GM21381 (cell line): Measurements from ENCODE around the gene DAZAP1.
A peak's percentile ranks its signal among the peaks of the same experiment; 100 is the strongest.

Experiments used
- ATAC-seq: cut with Tn5 transposase; IDR thresholded peaks from one replicate; pipeline ENCODE4 v1.9.1; 2021; ENCODE audit warnings: mild to moderate bottlenecking, moderate library complexity; ENCODE audit not compliant: unreplicated experiment

The DAZAP1 gene

GRCh38 chr19:1377176-1377964 lies 30.0 kb upstream of the DAZAP1 start:
- ATAC-seq: no peak

DNA sequence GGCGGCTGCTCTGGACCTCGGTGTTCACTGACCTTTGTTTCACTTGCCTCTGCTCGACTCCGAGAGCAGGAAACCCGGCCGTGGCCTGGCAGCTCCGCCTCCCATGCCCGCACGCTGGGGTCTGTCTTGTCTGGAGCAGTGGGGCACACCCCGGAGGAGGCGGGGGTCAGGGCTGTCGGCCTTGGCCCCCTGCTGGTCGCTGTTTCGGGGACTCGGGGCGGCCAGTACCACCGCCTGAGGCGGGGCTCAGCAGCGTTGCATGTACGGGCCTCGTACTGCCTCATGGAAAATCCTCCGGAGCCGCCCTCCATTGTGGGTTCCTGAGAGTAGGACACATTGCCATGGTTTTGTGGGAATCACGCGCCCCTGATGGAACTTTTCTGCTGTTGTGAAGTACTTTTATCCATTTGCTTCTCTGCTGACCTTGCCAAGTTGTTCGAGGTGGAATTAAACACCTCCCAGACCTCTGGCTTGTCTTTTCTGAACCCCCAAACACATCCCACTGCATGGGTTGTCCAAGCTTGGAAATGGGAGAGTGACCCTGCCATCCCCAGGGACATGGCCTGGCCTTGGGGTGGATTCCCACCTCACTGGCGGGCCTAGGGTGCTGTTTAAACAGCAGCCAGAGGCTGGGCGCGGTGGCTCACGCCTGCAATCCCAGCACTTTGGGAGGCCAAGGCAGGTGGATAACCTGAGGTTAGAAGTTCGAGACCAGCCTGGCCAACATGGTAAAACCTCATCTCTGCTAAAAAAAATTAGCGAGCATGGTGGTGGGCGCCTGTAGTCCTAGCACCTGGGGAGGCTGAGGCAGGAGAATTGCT lies 29.2 kb upstream of the DAZAP1 start:
- no peak for ATAC-seq

GRCh38 chr19:1379126-1379905 lies 28.1 kb upstream of the DAZAP1 start:
- ATAC-seq: no peak

GRCh38 chr19:1379961-1380489 lies 27.4 kb upstream of the DAZAP1 start:
- no peak for ATAC-seq

- no peak for ATAC-seq
These were observed 25.1 kb upstream of the DAZAP1 start for GRCh38 chr19:1382250-1382649.

GRCh38 chr19:1383017-1383311 lies 24.4 kb upstream of the DAZAP1 start:
- ATAC-seq: peak; percentile 5

- peak; percentile 72 for ATAC-seq
These were observed 23.9 kb upstream of the DAZAP1 start, which contains the start of gene NDUFS7 for GRCh38 chr19:1383312-1384084. Gene NDUFS7, plus strand, starts transcription at chr19:1383907. Its CDS starts 20 bp downstream, at chr19:1383927.

GRCh38 chr19:1384085-1384462 lies 23.3 kb upstream of the DAZAP1 start:
- peak; percentile 5 for ATAC-seq

GRCh38 chr19:1384478-1385110 lies 22.8 kb upstream of the DAZAP1 start:
- no peak for ATAC-seq

GRCh38 chr19:1385816-1386215 lies 21.6 kb upstream of the DAZAP1 start:
- ATAC-seq: no peak

DNA sequence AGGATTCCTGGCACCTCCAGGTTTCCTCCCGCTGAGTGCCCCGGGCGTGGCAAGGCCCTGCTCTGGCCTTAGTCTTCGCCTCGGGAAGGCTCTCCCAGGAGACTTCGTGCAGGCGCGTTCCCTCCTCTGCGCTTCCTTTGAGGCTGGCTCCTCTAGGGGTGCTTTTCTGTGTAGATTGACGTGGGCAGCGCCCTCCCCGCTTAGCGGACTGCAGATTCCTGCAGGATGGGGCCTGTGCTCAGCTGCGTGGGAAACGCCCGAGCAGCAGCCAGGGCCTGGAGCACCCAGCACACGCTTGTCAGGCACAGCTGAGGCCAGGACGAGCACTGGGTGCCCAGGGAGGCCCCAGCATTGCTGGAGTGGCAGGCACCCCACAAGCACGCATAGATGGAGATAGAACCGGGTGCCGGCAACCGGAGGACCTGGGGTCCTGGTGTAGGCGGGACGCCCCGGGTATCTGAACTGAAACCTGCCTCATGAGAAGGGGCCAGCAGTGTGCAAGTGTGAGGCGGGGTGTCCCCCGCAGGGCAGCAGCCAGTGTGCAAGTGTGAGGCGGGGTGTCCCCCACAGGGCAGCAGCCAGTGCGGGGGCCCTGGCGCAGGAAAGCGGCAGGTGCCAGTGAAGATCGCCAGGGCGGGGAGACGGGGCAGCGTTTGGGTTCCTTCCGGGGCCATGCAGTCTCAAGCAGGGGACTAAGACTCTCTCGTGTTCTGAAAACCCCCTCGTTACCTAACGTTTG lies 20.3 kb upstream of the DAZAP1 start:
- no peak for ATAC-seq

GRCh38 chr19:1387684-1388636 lies 19.4 kb upstream of the DAZAP1 start:
- ATAC-seq: no peak

- ATAC-seq: no peak
These were observed 18.8 kb upstream of the DAZAP1 start for GRCh38 chr19:1388637-1389026.

DNA sequence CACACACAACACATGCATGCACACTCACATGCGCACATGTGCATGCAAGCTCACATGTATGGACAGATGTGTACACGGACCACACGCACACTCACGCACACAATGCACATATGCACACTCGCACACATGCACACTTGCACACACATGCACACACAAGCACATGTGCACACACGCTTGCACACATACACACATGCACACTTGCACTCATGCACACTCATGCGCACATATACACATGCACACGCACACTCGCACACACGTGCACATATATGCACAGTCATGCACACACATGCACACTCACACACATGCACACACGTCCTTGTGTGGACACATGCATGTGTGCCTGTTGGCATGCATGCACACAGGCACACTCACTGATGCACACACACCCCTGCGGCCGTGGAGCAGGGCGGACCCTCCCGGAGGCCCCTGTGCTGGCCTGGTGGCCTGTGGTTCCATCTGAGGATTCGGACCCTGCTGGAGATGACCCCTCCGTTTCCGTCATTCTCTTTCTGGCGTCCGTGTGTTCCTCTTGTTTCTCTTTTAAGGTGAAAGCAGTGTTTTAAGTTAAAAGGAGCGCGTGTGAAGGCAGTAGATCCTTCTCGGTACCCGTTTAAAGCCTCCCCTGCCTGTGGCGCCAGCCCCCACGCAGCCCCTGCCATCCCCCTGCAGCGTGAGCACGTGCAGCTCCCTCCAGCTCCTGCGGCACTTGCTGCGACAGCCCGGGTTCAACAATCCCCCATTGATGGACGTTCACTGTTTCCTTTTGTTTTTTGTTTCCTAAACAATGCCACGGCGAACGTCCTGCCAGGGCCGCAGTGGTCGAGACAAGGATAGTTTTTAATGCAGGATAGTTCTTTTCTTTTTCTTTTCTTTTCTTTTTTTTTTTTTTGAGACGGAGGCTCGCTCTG lies 18.1 kb upstream of the DAZAP1 start:
- no peak for ATAC-seq

- ATAC-seq: no peak
These were observed 16.4 kb upstream of the DAZAP1 start for GRCh38 chr19:1390890-1391423.

GRCh38 chr19:1392407-1392806 lies 15.0 kb upstream of the DAZAP1 start:
- no peak for ATAC-seq

GRCh38 chr19:1392939-1393530 lies 14.4 kb upstream of the DAZAP1 start:
- no peak for ATAC-seq
